Activated gamma-delta T cell (primary cell): ENCODE data around the gene P2RX7.

Source experiments
- DNase-seq: peaks from one replicate; lab custom pipeline; 2025; lab: John Stamatoyannopoulos, UW

P2RX7 gene

DNA sequence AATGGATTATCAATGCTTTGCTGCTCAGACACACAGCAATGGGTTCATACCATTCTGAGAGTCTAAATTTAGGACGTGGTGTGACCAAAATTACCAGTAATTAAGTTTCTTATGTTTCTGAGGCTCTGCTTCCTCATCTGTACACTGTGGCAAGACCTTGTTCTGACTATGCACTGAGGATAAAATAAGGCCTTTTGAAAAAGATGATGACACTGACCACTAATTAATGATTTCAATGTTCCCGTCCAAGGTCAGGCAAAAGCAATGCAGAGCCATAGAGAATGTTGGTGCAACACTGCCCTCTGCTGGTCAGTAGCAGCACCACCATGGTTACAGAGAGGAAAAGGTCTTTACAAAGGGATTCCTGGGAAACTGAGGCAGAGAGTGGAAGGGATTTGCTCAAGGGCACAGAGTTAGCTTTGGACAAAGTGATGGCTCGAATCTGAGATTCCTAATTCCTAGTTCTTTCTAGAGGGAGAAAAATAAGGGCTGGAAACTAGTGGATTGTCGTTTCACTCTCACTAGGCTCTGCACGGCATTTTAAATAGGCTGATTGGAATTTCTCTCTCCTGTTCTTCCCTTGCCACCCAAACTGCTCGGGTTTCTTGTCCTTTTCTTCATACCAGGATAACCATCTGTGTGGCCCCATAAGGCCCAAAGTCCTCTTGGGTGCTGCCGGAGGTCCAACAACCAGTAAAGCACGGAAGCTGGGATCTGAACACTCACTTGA, 22.3 kb upstream of the P2RX7 start:
- no peak for DNase-seq

DNA sequence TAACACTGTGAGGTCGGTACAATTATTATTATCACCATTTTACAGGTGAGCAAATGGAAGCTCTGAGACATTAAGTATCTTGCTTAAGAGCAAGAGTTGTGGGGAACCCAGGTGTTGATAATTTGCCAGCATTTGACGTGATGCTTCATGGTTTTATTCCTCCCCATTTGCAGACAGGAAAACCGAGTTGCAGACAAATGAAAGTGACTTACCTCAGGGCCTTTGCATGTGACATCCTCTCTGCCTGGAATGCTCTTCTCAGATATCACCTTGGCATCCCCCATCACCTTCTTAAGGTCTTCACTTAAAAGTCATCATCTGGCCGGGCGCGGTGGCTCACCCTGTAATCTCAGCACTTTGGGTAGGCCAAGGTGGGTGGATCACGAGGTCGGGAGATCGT, 21.0 kb upstream of the P2RX7 start:
- DNase-seq, result no peak

DNA sequence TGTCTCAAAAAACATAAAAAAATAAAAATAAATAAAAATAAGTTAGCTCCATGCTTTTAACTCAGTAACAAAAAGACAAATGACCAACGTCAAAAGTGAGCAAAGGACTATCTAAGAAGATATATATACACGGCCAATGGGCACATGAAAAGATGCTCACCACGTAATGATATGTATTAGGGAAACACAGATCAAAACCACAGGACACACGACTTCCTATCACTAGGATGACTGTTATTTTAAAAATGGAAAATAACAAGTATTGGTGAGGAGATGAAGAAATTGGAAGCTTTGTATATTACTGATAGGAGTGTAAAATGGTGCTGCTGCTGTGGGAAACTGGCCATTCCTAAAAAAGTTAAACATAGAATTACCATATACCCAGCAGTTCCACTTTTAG, 20.2 kb upstream of the P2RX7 start:
- no peak for DNase-seq

DNA sequence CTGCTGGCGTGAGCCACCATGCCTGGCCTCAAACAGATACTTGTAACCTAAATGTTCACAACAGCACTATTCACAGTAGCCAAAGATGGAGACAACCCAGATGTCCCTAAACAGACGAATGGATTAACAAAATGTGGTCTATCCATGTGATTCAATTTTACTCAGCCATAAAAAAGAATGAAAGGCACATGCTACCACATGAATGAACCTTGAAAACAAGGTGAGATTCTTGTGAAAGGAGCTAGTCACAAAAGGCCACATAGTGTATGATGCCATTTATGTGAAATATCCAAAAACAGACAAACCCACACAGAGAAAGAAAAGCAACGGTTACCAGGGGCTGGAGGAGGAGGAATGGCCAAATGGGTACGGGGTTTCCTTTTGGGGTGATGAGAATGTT, 19.6 kb upstream of the P2RX7 start:
- DNase-seq, result no peak

DNA sequence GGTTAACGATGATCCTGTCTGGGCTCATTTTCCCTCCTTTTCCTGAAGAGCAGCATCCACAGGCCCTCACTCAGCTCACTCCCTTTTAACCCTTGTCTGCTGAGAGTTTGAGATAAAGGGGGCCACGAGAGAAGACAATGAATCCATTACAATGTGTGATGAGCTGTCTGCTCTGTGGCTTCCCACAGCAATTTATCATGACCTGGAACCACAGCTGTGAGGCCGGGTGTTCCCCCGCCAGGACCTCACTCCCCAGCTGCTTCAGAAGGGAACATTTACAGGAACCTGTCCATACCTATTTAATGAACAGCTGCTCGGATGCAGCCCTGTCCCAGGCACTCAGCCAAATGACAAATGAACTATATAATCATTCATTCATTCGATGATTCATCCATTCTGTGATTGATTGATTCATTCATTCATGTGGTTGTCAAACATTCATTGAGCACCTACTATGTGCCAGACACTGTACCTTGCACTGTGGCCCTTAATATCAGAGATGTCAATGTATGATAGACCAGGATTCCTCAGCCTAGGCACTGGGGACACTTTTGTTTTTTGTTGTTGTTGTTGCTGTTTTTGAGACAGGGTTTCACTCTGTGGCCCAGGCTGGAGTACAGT, 18.5 kb upstream of the P2RX7 start:
- no peak for DNase-seq

DNA sequence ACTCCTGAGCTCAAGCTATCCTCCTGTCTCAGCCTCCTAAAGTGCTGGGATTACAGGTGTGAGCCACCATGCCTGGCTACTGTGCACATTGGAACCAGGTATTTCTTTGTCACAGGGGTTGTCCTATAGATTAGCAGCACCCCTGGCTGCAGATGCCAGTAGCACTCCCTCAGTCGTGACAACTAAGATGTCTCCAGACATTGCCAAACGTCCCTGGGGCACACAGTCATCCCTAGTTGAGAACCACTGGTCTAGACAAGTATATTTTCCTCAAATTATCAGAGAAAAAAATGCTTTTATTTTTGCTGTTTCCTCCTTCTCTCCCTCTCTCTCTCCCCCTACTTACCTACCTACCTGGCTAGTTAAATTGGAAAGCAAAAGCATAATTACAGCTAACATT, 17.9 kb upstream of the P2RX7 start:
- no peak for DNase-seq

DNA sequence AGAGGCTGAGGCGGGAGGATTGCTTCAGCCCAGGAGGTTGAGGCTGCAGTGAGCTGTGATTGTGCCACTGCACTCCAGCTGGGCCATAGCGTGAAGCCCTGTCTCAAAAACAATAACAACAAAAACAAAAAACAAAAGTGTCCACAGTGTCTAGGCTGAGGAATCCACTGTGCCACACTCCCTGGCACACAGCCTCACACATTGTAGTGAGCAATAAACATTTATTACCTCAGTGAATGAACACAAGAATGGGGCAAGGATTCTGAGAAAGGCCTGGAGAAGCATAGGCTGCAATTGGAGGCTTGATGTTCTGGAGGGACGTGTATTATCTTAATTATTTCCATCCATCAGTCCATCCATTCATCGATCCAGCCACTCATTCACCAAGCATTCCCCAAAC, 17.1 kb upstream of the P2RX7 start:
- no peak for DNase-seq

DNA sequence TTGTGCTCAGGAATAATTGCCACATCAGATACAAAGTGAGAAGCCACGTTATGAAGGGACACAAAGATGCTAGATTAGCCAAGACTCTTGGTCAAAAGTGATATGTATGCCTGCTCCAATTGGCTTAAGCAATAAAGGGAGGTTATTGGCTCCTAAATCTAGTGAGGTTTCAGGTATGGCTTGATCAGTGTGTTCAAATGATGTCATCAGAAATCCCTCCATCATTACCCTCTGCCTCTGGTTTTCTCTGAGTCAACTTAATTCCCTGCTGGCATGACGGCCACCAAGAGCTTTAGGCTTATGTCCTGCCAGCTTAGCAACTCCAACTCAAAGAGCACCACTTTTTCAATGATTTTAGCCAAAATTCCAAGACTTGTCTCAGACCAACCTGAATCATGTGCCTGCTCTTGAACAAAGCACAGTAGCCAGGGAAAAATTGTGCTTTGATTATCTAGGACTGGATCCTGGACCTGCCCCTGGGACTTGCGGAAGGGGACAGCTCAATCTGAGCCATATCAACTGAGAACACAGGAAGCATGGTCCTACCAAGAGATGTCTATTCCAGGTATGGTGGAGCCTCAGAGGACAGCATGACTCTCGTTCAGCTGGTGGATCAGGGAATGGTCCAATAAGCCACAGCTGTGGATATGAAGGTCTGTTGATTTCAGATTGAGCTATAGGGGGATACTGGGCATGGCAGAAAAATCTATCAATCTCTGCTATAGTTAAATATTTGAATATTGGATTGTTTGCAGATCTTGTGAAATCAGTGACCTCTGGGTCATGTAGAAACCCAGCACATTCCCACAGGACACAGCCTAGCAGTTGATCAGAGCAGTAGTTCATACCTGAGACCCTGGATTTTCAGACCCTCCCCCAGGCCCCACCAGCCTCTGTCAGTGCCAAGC, 16.1 kb upstream of the P2RX7 start:
- DNase-seq, result no peak

DNA sequence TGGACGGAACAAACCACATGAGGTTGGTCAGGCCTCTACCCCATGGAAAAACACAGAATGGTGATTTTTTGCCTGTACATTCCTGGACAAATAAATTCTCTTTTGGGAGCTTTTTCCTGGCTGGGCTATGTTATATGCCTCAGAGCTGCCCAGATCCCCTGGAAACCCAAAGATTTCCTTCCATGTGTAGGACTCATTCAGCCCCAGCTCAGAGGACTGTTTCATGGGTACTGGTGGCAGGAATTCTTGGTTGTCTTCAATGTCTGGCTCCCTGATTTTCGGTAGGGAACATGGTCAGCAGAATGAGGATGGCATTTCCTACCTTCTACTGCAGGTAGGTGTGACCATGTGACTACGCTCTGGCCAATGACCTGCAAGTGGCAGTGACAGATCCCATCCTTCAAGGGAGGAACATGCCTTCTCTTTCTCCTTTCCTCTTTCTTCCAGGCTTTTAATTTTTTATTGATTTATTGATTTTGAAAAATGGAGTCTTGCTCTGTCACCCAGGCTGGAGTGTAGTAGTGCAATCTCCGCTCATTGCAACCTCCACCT, 15.4 kb upstream of the P2RX7 start:
- DNase-seq, result no peak

DNA sequence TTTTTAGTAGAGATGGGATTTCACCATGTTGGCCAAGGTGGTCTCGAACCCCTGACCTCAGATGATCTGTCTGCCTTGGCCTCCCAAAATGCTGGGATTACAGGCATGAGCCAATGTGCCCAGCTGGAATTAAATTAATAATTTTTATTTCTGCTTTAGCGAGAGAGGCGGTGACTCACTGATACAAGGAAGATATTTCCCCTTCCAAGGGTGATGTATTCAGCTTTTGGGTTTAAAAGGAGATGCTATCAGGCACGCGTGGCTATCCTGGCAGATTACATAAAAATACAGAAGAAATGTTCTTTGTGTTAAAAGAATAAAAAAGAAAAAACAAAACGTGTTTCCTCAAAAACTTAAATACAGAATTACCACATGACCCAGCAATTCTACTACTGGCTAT, 12.4 kb upstream of the P2RX7 start:
- no peak for DNase-seq

DNA sequence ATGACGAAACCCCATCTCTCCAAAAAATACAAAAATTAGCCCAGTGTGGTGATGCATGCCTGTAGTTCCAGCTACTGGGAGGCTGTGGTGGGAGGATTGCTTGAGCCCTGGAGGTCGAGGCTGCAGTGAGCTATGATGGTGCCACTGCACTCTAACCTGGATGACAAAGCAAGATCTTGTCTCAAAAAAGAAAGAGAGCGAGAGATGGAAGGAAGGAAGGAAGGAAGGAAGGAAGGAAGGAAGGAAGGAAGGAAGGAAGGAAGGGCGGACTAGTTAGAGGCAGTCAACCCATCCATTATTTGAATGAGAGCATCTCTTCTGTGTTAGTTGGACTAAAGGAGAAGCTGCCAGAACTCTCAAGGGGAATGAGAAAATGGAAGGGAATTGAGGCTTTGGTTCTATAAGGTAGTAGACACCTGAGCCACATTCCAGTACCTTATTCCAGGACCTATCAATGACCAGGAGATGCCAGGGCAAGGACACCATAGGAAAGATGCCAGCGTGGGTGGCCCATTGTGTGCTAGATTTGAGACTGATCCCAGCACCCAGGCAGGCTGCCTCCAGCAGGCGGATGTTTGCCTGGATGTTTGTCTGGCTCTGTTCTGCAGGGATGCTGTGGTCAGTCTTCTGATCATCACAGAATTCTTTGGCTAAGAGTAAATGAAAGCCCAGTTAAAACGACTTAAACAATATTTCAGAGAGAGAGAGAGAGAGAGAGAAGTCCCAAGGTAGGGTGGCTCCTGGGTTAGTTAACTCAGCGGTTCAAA, 11.5 kb upstream of the P2RX7 start:
- DNase-seq, result no peak

DNA sequence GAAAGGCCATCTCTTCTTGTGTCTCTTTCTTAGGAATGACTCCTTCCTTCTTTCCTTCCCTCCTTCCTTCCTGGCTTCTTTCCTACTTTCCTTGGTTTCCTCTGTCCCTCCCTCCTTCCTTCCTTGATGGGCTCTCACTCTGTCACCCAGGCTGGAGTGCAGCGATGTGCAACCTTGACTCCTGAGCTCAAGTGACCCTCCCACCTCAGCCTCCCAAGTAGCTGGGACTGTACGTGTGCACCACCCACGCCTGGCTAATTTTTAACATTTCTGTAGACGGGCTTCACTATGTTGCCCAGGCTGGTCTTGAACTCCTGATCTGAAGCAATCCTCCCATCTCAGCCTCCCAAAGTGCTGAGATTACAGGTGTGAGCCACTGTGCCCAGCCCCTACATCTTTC, 10.9 kb upstream of the P2RX7 start:
- no peak for DNase-seq

DNA sequence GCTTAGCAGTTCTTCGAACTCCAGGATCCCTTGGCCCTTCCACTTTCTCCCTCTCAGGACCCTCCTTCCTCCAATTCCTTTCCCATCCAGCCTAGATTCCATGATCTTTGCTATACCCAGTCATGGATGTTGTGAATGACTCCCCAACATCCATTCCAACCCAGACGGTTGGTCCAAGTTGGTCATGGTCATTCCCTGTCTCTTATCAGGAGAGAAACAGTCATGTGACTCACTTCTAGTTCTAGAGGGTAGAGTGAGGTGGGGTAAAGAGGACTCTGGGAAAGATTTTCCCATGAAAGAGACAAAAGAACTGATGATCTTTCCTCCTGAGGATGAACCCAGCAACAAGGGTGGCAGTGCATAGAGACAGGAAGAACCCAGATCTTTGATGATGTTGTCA, 9.2 kb upstream of the P2RX7 start:
- no peak for DNase-seq

DNA sequence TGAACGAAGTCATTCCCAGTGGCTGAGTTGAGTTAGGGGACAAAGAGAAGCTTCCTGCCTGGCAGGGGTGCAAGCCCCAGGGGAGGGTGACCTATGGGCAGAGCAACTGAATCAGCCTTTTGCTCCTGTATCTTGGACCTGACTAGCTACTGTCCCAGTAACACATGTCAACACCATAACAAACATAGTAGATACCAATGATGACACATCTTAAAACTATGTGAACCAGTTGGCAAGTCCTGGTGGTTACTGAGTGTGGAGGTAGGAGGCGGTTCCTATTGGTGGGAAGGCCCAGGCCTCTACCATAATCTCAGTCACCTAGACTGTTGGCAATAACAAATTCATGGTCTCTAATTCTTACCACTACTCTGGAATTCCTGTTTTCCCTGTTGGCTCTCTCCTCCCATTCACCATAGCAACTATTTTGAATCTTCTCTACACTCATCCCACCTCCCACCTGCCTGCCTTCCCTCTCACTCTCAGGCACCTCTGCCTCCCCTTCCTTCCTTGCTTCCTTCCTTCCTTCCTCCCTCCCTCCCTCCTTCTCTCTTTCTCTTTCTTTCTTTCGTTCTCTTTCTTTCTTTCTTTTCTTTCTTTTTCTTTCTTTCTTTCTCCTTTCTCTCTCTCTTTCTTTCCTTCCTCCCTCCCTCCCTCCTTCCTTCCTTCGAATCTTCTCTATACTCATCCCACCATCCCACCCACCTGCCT, 8.1 kb upstream of the P2RX7 start:
- DNase-seq, result no peak

DNA sequence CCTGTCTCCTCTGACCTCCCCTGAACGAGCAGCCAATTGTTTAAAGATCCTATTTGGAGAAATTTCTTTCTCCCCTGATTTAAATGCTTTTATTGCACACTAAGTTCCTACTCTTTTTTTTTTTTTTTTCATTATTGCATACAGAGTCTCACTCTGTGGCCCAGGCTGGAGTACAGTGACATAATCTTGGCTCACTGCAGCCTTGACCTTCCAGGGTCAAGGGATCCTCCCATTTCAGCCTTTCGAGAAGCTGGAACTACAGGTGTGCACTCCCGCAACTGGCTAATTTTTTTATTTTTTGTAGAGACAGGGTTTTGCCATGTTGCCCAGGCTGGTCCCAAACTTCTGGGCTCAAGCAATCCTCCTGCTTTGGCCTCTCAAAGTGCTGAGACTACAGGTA, 5.2 kb upstream of the P2RX7 start:
- DNase-seq, result no peak

DNA sequence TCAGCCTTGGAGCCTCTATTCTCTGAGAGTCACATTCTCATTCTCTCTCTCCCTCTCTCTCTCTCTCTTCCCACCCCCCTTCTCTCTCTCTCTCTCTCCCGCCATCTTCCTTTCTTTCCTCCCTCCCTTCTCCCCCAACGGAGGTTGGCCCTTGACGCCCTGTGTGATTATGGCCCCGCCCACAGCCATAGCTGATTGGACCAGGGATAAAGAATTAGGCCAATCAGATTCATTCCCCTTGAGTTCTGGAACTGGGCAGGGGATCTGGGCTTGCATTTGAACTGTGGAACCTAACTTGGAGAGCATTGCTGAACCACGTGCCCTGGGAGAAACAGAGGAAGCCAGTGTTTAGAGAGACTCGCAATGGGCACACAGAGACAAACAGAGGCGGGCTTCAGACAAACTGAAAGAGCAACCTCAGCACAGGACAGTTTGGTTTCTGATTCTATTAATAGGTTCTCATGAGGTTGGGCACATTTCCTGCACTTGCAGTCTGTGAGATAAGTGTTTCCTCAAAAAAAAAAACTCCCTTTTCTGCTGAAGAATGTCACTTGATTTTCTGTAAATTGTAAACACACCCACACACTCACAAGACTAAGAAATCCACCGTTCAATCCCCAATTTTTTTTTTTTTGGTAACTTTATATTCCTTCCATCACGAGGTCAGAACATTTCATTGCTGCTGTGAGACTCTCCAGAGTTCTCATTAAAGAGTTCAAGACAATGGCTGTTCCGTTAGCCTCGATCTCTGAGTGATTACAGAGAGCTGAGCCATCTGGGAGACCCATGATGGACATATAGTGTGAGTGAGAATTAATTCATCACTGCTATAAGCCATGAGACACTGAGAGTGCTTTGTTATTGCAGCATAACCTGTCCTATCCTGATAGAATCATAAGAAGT, 3.5 kb upstream of the P2RX7 start:
- no peak for DNase-seq

DNA sequence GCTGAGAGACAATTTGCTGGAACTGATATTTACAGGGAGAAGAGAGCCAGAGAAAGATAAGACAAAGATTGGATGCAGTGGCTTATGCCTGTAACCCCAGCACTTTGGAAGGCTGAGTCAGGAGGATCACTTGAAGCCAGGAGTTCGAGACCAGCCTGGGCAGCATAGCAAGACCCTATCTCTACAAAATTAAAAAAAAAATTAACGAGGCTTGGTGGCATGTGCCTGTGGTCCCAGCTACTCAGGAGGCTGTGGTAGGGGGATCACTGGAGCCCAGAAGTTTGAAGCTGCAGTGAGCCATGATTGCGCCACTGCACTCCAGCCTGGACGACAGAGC, 2.9 kb upstream of the P2RX7 start:
- DNase-seq, result no peak

DNA sequence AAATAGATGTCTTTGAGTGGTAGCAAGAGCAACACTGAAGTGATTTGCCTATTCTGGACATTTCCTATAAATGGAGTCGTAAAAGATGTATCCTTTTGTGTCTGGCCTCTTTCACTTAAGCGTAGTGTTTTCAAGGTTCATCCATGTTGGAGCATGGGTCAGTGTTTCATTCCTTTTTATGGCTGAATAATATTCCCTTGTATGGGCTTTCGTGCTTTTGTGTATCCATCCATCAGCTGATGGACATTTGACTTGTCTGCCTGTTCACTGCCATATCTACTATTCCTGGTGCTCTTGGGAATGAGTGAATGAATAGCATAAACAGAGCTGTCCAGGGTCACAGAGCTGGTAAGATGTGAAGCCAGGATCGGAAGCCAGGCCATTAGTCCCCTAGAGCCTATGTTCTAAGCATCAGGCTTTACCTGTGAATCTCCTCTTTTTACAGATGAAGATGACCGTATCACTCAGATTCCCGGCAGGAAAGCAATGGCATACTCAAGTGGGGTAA, 1.8 kb upstream of the P2RX7 start:
- no peak for DNase-seq

DNA sequence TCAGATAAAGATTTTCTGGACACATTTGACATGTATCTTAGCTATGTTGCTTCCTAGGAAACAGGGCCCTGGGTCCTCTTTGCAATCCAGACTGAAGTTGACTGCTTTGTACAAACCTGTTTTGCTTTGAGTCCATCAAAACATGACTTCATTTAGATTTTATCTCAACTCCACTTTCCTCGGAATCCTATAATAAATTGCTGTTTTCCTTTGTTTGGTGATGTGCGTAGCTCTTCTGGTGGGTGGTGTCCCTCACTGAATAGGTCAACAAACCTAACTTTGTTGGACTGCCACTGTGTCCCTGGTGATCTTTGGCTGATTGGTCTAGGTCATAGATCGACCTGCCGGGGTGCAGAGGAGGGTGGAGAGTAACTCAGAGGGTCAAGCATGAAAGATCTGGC, 735 bp upstream of the P2RX7 start:
- no peak for DNase-seq

DNA sequence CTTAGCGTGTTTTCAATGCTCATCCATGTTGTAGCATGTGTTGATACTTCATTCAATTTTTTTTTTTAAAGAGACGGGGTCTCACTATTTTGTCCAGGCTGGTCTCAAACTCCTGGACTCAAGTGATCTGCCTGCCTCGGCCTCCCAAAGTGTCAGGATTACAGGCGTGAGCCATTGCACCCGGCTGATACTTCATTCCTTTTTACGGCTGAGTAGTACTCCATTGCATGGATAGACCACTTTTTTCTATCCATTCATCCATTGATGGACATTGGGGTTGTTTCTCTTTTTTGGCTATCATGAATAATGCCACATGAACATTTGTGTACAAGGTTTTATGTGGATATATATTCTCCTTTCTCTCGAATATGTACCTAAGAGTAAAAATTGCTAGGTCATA, 1.2 kb downstream of the P2RX7 start:
- DNase-seq, result no peak
